ENCODE measurements around the gene PRKCSH. TPM values are rescaled to one million over a fixed set of nuclear protein-coding genes. Genes with fewer than 3 reads are reported as not detected.

Gene PRKCSH
- total and polyA plus RNA-seq, 2 experiments from 2014 or later: 85.3 to 130 TPM

- Histone ChIP-seq H3K4me2 (no peak overlapping the region), H4K20me1 (replicated peaks; ENCODE audit: insufficient read depth) (no peaks in the 10 kb centered on the region), H3K36me3 (ENCODE audit: insufficient read depth) (no peaks in the 10 kb centered on the region), H3K4me3 (no peak overlapping the region), H2AFZ (no peak overlapping the region), H3F3A (replicated peaks; ENCODE audit: low read depth) (0 out of 2 replicates have a peak, but pooled peaks cover 7% of the 10 kb centered on the region), H3K27me3 (ENCODE audit: insufficient read depth) (no peaks in the 10 kb centered on the region), H3K9me2 (ENCODE audit: insufficient read depth) (no peaks in the 10 kb centered on the region), H3K4me1 (ENCODE audit: insufficient read depth) (peaks cover 11% of the 10 kb centered on the region), H3K27ac (ENCODE audit: low read depth) (no peak overlapping the region), H3K79me2 (replicated peaks; ENCODE audit: insufficient read depth) (no peaks in the 10 kb centered on the region)
- DNase-seq (ENCODE audit: low spot score): no peak
- H3K9me3 Mint-ChIP-seq: no peaks in the 10 kb centered on the region
- ATAC-seq: no peak
- no peak overlapping the region for H3K27ac Mint-ChIP-seq
- H3K4me3 Mint-ChIP-seq: no peak overlapping the region; the same call in 2 of the 3 replicates
- H3K36me3 Mint-ChIP-seq (ENCODE audit: low read depth): no peaks in the 10 kb centered on the region
- peaks cover 10% of the 10 kb centered on the region for H3K27me3 Mint-ChIP-seq (ENCODE audit: insufficient read depth, low read depth, poor library complexity)
- peaks cover 8% of the 10 kb centered on the region for H3K4me1 Mint-ChIP-seq
- no peak for TF ChIP-seq CTCF (conservative IDR thresholded peaks at IDR 0.05; ENCODE audit: low read depth in 2 of 2)
- TF ChIP-seq, protein P1, sequence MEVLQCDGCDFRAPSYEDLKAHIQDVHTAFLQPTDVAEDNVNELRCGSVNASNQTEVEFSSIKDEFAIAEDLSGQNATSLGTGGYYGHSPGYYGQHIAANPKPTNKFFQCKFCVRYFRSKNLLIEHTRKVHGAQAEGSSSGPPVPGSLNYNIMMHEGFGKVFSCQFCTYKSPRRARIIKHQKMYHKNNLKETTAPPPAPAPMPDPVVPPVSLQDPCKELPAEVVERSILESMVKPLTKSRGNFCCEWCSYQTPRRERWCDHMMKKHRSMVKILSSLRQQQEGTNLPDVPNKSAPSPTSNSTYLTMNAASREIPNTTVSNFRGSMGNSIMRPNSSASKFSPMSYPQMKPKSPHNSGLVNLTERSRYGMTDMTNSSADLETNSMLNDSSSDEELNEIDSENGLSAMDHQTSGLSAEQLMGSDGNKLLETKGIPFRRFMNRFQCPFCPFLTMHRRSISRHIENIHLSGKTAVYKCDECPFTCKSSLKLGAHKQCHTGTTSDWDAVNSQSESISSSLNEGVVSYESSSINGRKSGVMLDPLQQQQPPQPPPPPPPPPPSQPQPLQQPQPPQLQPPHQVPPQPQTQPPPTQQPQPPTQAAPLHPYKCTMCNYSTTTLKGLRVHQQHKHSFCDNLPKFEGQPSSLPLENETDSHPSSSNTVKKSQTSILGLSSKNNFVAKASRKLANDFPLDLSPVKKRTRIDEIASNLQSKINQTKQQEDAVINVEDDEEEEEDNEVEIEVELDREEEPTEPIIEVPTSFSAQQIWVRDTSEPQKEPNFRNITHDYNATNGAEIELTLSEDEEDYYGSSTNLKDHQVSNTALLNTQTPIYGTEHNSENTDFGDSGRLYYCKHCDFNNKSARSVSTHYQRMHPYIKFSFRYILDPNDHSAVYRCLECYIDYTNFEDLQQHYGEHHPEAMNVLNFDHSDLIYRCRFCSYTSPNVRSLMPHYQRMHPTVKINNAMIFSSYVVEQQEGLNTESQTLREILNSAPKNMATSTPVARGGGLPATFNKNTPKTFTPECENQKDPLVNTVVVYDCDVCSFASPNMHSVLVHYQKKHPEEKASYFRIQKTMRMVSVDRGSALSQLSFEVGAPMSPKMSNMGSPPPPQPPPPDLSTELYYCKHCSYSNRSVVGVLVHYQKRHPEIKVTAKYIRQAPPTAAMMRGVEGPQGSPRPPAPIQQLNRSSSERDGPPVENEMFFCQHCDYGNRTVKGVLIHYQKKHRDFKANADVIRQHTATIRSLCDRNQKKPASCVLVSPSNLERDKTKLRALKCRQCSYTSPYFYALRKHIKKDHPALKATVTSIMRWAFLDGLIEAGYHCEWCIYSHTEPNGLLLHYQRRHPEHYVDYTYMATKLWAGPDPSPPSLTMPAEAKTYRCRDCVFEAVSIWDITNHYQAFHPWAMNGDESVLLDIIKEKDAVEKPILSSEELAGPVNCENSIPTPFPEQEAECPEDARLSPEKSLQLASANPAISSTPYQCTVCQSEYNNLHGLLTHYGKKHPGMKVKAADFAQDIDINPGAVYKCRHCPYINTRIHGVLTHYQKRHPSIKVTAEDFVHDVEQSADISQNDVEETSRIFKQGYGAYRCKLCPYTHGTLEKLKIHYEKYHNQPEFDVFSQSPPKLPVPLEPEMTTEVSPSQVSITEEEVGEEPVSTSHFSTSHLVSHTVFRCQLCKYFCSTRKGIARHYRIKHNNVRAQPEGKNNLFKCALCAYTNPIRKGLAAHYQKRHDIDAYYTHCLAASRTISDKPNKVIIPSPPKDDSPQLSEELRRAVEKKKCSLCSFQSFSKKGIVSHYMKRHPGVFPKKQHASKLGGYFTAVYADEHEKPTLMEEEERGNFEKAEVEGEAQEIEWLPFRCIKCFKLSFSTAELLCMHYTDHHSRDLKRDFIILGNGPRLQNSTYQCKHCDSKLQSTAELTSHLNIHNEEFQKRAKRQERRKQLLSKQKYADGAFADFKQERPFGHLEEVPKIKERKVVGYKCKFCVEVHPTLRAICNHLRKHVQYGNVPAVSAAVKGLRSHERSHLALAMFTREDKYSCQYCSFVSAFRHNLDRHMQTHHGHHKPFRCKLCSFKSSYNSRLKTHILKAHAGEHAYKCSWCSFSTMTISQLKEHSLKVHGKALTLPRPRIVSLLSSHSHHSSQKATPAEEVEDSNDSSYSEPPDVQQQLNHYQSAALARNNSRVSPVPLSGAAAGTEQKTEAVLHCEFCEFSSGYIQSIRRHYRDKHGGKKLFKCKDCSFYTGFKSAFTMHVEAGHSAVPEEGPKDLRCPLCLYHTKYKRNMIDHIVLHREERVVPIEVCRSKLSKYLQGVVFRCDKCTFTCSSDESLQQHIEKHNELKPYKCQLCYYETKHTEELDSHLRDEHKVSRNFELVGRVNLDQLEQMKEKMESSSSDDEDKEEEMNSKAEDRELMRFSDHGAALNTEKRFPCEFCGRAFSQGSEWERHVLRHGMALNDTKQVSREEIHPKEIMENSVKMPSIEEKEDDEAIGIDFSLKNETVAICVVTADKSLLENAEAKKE (CRISPR knock-in tag; IDR thresholded peaks at IDR 0.05): no peak
- TF ChIP-seq ZNF114 (CRISPR knock-in tag; IDR thresholded peaks at IDR 0.05): no peak
- TF ChIP-seq CREB1 (CRISPR knock-in tag; IDR thresholded peaks at IDR 0.05; ENCODE audit: low read depth): no peak
- TF ChIP-seq JUNB (IDR thresholded peaks at IDR 0.05; ENCODE audit: unreplicated experiment): no peak
- TF ChIP-seq EZH2phosphoT487 (IDR thresholded peaks at IDR 0.05; ENCODE audit: unreplicated experiment): no peak
- TF ChIP-seq NANOG (IDR thresholded peaks at IDR 0.05; ENCODE audit: borderline replicate concordance): no peak
- TF ChIP-seq EZH2 (IDR thresholded peaks at IDR 0.05; ENCODE audit: low read depth, unreplicated experiment): no peak
- TF ChIP-seq STAT1 (IDR thresholded peaks at IDR 0.05; ENCODE audit: unreplicated experiment): no peak
- TF ChIP-seq, protein P2, sequence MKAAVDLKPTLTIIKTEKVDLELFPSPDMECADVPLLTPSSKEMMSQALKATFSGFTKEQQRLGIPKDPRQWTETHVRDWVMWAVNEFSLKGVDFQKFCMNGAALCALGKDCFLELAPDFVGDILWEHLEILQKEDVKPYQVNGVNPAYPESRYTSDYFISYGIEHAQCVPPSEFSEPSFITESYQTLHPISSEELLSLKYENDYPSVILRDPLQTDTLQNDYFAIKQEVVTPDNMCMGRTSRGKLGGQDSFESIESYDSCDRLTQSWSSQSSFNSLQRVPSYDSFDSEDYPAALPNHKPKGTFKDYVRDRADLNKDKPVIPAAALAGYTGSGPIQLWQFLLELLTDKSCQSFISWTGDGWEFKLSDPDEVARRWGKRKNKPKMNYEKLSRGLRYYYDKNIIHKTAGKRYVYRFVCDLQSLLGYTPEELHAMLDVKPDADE (IDR thresholded peaks at IDR 0.05): no peak
- TF ChIP-seq POLR2AphosphoS5 (IDR thresholded peaks at IDR 0.05; ENCODE audit: low read depth): no peak
These were observed 22.4 kb downstream of the PRKCSH start for GRCh38 chr19:11457831-11458230.

All from GM23338 (cell line).